PC-3 (cell line): ENCODE measurements around the gene TRUB2. TPM values are rescaled to one million over a fixed set of nuclear protein-coding genes. Genes with fewer than 3 reads are reported as not detected.

Experiments
- ATAC-seq: fragments of 200-7000 bp; cut with Tn5 transposase; 2 replicates; pipeline ENCODE4 v1.9.1; 2020; ENCODE audit warnings: mild to moderate bottlenecking, moderate library complexity
- Bru-seq: library from RNA; stranded (reverse); fragments of 400-500 nt; gene quantifications from one replicate; lab custom pipeline; 2021; lab: Mats Ljungman, UMichigan
- BruChase-seq, 2 experiments: library from RNA; stranded (reverse); fragments of 400-500 nt; gene quantifications; one replicate each; lab custom pipeline; 2021; lab: Mats Ljungman, UMichigan
- BruUV-seq: library from RNA; stranded (reverse); fragments of 400-500 nt; replicated peaks from 2 replicates; lab custom pipeline; 2021; lab: Mats Ljungman, UMichigan
- CTCF ChIA-PET: fragments of 300-600 bp; sonication (Branson Sonifier 250); formaldehyde crosslinking; loops from one replicate; lab custom pipeline; 2022; ENCODE audit warnings: antibody characterized with exemption; lab: Charles Lee
- POLR2A ChIA-PET: fragments of 300-600 bp; sonication (Branson Sonifier 250); formaldehyde crosslinking; loops from one replicate; lab custom pipeline; 2022; ENCODE audit warnings: antibody characterized with exemption; ENCODE audit not compliant: unreplicated experiment; lab: Charles Lee
- DNase-seq: peaks from one replicate; pipeline ENCODE4 v3.0.0-alpha.2; 2015
- H2AFZ ChIP-seq: fragments of 300-600 bp; sonication (generic); 2 replicates; pipeline ENCODE4 v1.6.0; 2016; ENCODE audit warnings: antibody characterized with exemption, low read length
- H3F3A ChIP-seq: fragments of 300-600 bp; sonication (generic); one replicate; pipeline ENCODE4 v1.6.0; 2017; ENCODE audit warnings: antibody characterized with exemption, low read length, control low read depth, mild to moderate bottlenecking; ENCODE audit not compliant: unreplicated experiment
- H3K27ac ChIP-seq: fragments of 300-600 bp; sonication (generic); 2 replicates; pipeline ENCODE4 v1.5.1; 2016; ENCODE audit warnings: mild to moderate bottlenecking, low read length
- H3K27me3 ChIP-seq: fragments of 300-600 bp; sonication (generic); 2 replicates; pipeline ENCODE4 v1.6.1; 2016; ENCODE audit warnings: low read length, mixed read lengths
- H3K36me3 ChIP-seq: fragments of 300-600 bp; sonication (generic); 2 replicates; pipeline ENCODE4 v1.6.1; 2016; ENCODE audit warnings: low read depth, mixed run types, low read length, mixed read lengths
- H3K4me1 ChIP-seq: fragments of 300-600 bp; sonication (generic); 2 replicates; pipeline ENCODE4 v1.5.1; 2016; ENCODE audit warnings: low read length; ENCODE audit not compliant: insufficient read depth
- H3K4me2 ChIP-seq: fragments of 300-600 bp; sonication (generic); 2 replicates; pipeline ENCODE4 v1.6.0; 2016; ENCODE audit warnings: low read length
- H3K4me3 ChIP-seq: fragments of 300-600 bp; sonication (generic); 2 replicates; pipeline ENCODE4 v1.5.1; 2016; ENCODE audit warnings: mild to moderate bottlenecking, low read length, mixed read lengths
- H3K79me2 ChIP-seq: fragments of 300-600 bp; sonication (generic); 2 replicates; pipeline ENCODE4 v1.6.1; 2017; ENCODE audit warnings: low read length, mixed read lengths
- H3K9ac ChIP-seq: fragments of 300-600 bp; sonication (generic); 2 replicates; pipeline ENCODE4 v1.6.0; 2016; ENCODE audit warnings: mild to moderate bottlenecking, low read length
- H3K9me2 ChIP-seq: fragments of 300-600 bp; sonication (generic); replicated peaks from 2 replicates; pipeline ENCODE4 v1.6.1; 2016; ENCODE audit warnings: mixed run types, low read length, mixed read lengths
- H3K9me3 ChIP-seq: fragments of 300-600 bp; sonication (generic); 2 replicates; pipeline ENCODE4 v1.6.1; 2016; ENCODE audit warnings: low read length, mixed read lengths
- H4K20me1 ChIP-seq: fragments of 300-600 bp; sonication (generic); 2 replicates; pipeline ENCODE4 v1.6.1; 2016; ENCODE audit warnings: low read length, mixed read lengths
- CTCF ChIP-seq: fragments of 300-600 bp; sonication (generic); conservative IDR thresholded peaks from 2 replicates; pipeline ENCODE4 v1.5.1; 2017; ENCODE audit warnings: antibody characterized with exemption, low read depth, mild to moderate bottlenecking, low read length
- EZH2 ChIP-seq: fragments of 300-600 bp; sonication (generic); IDR thresholded peaks from one replicate; pipeline ENCODE4 v1.6.1; 2017; ENCODE audit warnings: antibody characterized with exemption, mild to moderate bottlenecking, low read length; ENCODE audit not compliant: unreplicated experiment
- EZH2phosphoT487 ChIP-seq: fragments of 300-600 bp; sonication (generic); IDR thresholded peaks from 2 replicates; pipeline ENCODE4 v1.6.1; 2018; ENCODE audit warnings: mild to moderate bottlenecking, antibody characterized with exemption, low read length, borderline replicate concordance
- intact Hi-C: fragments of 100-400 bp; cut with micrococcal nuclease; formaldehyde crosslinking; loops from 2 replicates; pipeline ENCODE4 v1.9.0; 2023
- long read RNA-seq: library from polyadenylated mRNA; unstranded; transcript quantifications from one replicate; pipeline ENCODE4 v2.0.0, GENCODE V29; 2021; ENCODE audit not compliant: unreplicated experiment
- total RNA-seq: library from RNA; depleted of rRNA; stranded (reverse); fragments of >200 nt; gene quantifications from 2 replicates; pipeline ENCODE4 v1.2.3, GENCODE V29; 2014; rRNA removed

The TRUB2 gene
- 24.9 and 32.2 TPM in 2 replicates for total RNA-seq
- Bru-seq, nascent RNA: percentile 58 among the genes with signal in this experiment
- percentile 72 among the genes with signal in this experiment for BruChase-seq, experiment 1, labeled RNA remaining after a 6-hour chase
- percentile 62 among the genes with signal in this experiment for BruChase-seq, experiment 2, labeled RNA remaining after a 2-hour chase
- long read RNA-seq, full-length matches to known transcripts: 67 of 88 reads
- long read RNA-seq, partial matches to known transcripts: 5 of 88 reads
- long read RNA-seq, other reads (novel, unspliced or antisense): 16 of 88 reads

- no TSS peak for BruUV-seq
- ChIA-PET POLR2A (interaction anchor here (0.6 kb wide), 1 partner anchor 58 kb away, joined by 4 read pairs; no protein-coding TSS in a partner anchor), CTCF (no interaction called here)
- Histone ChIP-seq H3K4me1 (peaks cover 6% of the 10 kb centered on the region; the same call in 1 of the 2 replicates), H3F3A (no peaks in the 10 kb centered on the region), H3K36me3 (peaks cover 4% of the 10 kb centered on the region; the same call in 1 of the 2 replicates), H4K20me1 (no peaks in the 10 kb centered on the region), H3K27ac (peak within 1 kb of the TSS; percentile 86), H3K9me2 (no peaks in the 10 kb centered on the region), H3K9ac (peak within 1 kb of the TSS; percentile 95), H3K9me3 (no peaks in the 10 kb centered on the region), H3K4me2 (peak within 1 kb of the TSS; percentile 85), H3K79me2 (peaks cover 41% of the 10 kb centered on the region), H3K27me3 (no peaks in the 10 kb centered on the region), H2AFZ (peak within 1 kb of the TSS; percentile 90), H3K4me3 (peak within 1 kb of the TSS; percentile 85)
- peak; percentile 89 for DNase-seq
- ATAC-seq: peak; percentile 89
- intact Hi-C loops: loop anchor here (2.0 kb wide), 2 partner anchors 18 to 28 kb away; partner anchors contain the start of gene SLC27A4
- TF ChIP-seq EZH2: no peak
- no peak for TF ChIP-seq EZH2phosphoT487
- no peak for TF ChIP-seq CTCF
Observed at GRCh38 chr9:128322404-128323211, at the start of gene TRUB2, which contains the start of gene COQ4. Gene TRUB2 (minus strand): TSS chr9:128322447. CDS start chr9:128322408, 39 bp downstream. Gene COQ4 (plus strand): TSS chr9:128322839. CDS start chr9:128322859, 20 bp downstream.

GRCh38 chr9:128371630-128372117 is 49.4 kb upstream of the TRUB2 start:
- H3K27ac ChIP-seq: peak overlapping the region; percentile 77
- no peaks in the 10 kb centered on the region for H3K36me3 ChIP-seq
- peaks cover 41% of the 10 kb centered on the region for H3K79me2 ChIP-seq
- TF ChIP-seq CTCF: no peak
- ATAC-seq (no peak; the same call in 1 of the 2 replicates), DNase-seq (no peak)
- H4K20me1 ChIP-seq: no peaks in the 10 kb centered on the region
- ChIA-PET POLR2A (interaction anchor here (0.6 to 0.7 kb wide), 3 partner anchors 13 to 208 kb away, joined by 5 to 14 read pairs (median 12); no protein-coding TSS in a partner anchor), CTCF (interaction anchor here (0.6 to 1.2 kb wide), 3 partner anchors 9 to 319 kb away, joined by 5 to 6 read pairs (median 6); no protein-coding TSS in a partner anchor)
- intact Hi-C loops: no loop called here
- peak overlapping the region; percentile 97 for H3K4me3 ChIP-seq
- TSS peak; percentile 79 for BruUV-seq
- peaks cover 12% of the 10 kb centered on the region; the same call in 1 of the 2 replicates for H3K4me1 ChIP-seq
- H2AFZ ChIP-seq: peak overlapping the region; percentile 85
- peak overlapping the region; percentile 90 for H3K4me2 ChIP-seq
- H3K9me3 ChIP-seq: no peaks in the 10 kb centered on the region
- H3F3A ChIP-seq: no peaks in the 10 kb centered on the region
- peak overlapping the region; percentile 96 for H3K9ac ChIP-seq
- H3K9me2 ChIP-seq: no peaks in the 10 kb centered on the region
- H3K27me3 ChIP-seq: no peaks in the 10 kb centered on the region
